ENCODE results near the gene SLC29A1.
A peak's percentile ranks its signal among the peaks of the same experiment; 100 is the strongest.

The SLC29A1 gene

GRCh38 chr6:44266347-44266746 is 43.0 kb downstream of the SLC29A1 start:
- no peak overlapping the region for H3K4me3 ChIP-seq (replicated peaks in 1 of 2; ENCODE audit: low read depth in 2 of 2, low read length in 2 of 2)
- TF ChIP-seq, protein P1, sequence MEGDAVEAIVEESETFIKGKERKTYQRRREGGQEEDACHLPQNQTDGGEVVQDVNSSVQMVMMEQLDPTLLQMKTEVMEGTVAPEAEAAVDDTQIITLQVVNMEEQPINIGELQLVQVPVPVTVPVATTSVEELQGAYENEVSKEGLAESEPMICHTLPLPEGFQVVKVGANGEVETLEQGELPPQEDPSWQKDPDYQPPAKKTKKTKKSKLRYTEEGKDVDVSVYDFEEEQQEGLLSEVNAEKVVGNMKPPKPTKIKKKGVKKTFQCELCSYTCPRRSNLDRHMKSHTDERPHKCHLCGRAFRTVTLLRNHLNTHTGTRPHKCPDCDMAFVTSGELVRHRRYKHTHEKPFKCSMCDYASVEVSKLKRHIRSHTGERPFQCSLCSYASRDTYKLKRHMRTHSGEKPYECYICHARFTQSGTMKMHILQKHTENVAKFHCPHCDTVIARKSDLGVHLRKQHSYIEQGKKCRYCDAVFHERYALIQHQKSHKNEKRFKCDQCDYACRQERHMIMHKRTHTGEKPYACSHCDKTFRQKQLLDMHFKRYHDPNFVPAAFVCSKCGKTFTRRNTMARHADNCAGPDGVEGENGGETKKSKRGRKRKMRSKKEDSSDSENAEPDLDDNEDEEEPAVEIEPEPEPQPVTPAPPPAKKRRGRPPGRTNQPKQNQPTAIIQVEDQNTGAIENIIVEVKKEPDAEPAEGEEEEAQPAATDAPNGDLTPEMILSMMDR (IDR thresholded peaks at IDR 0.05; ENCODE audit: low read depth, low read length) = no peak
- DNase-seq (ENCODE audit: low read depth in 2 of 2) = no peak

- TF ChIP-seq, protein P1 (IDR thresholded peaks at IDR 0.05; ENCODE audit: low read depth, low read length) = no peak
- DNase-seq (ENCODE audit: low read depth in 2 of 2) = no peak
- H3K4me3 ChIP-seq (replicated peaks in 1 of 2; ENCODE audit: low read depth in 2 of 2, low read length in 2 of 2) = no peak overlapping the region
Observed at GRCh38 chr6:44267252-44267651, 43.9 kb downstream of the SLC29A1 start.

DNA sequence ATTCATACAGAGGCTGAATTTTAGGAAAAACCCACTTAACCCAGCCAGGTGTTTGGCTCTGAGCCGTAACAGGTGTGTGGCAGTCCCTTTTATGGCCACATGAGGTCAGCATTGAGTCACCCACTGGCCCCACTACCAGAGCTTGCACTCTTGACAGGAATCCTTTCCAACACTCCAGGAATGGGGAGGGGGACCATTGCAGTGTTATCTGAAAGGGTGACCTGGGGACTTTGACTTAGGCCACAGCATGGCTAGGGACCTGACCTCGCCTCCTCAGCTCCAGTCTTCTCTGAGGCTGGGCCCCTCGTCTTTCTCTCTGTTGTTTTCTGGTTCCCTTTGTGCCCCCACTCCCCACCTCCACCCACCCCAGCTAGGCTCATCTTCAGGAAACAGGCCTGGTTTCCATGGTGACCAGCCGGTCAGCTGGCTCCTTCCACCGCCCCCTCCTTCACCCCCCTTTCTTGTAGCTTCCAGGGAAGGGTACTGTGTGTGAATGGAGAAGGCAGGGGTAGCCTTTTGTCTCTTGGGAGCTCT is 44.8 kb downstream of the SLC29A1 start:
- TF ChIP-seq, protein P1 (IDR thresholded peaks at IDR 0.05; ENCODE audit: low read depth, low read length) = peak; percentile 99
- peak; percentile 48 to 64 for DNase-seq (ENCODE audit: low read depth in 2 of 2)
- no peak overlapping the region for H3K4me3 ChIP-seq (replicated peaks in 1 of 2; ENCODE audit: low read depth in 2 of 2, low read length in 2 of 2)

DNA sequence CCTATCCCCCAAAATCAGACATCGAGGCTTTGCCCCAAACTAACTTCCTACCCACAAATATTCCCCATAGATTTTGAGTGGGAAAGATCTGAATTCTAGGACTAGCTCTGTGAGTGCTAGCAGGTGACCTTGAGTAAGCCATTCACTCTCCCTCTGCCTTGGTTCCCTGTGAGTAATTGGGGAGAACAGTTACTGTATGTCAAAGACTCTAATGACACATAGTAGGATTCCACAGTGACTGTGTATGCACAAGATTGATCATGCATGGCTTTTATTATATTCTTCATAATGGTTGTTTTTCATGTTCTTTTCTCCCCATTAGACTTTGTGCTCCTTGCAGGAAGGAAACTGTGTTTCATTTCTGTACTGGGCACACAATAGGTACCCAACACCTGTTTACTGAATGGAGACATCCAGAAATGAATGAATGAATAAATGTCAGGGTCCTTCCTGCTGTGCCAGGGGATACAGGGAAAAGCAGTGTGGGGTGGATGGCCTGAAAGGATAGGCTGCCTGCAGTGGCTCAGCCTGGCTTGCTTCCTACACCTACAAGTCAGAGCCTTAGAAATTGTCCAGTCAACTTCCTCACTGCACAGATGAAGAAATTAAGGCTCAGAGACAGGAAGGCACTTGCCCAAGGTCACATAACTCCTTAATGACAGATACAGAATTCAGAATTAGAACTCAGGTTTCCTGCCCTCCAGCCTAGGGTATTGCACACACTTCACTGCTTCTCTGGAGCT is 46.0 kb downstream of the SLC29A1 start:
- TF ChIP-seq, protein P1 (IDR thresholded peaks at IDR 0.05; ENCODE audit: low read depth, low read length) = no peak
- DNase-seq (ENCODE audit: low read depth in 2 of 2) = no peak
- no peak overlapping the region for H3K4me3 ChIP-seq (replicated peaks in 1 of 2; ENCODE audit: low read depth in 2 of 2, low read length in 2 of 2)

DNA sequence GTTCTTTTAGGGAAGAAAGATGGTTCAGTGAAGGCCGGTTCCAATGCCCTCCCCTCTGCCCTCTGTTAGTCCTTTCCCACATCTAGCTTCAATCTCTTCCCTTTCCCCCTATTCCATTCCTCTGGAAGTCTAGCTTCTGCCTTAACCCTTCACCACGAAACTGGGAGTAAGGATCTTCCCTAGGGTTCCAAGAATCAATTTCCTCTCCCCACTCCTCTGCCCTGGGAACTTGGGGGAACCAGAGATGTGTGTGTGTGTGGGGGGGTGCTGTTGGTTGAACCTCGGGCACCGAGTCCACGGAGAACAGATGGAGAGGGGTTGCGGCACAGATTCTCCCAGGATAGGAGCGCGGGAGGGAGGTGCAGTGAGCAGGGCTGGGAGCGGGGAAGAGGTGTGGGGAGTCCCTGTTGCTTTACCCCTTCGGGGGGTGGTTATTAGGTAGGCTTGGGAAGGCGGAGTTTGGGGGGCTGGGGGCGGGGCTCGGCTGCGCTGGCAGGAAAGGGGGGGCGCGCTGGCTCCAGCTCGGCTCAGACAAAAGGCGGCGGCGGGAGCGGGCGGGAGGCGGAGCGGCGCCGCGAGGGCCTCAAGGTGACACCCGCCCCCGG is 46.6 kb downstream of the SLC29A1 start, which contains the start of gene TMEM151B:
Gene TMEM151B (plus strand): TSS at position 530 of the 605 bp plus-strand sequence. CDS start 293 bp downstream, outside the sequence.
- DNase-seq (ENCODE audit: low read depth in 2 of 2) = no peak
- TF ChIP-seq, protein P1 (IDR thresholded peaks at IDR 0.05; ENCODE audit: low read depth, low read length) = no peak
- no peak within 1 kb of the TSS for H3K4me3 ChIP-seq (replicated peaks in 1 of 2; ENCODE audit: low read depth in 2 of 2, low read length in 2 of 2)

DNA sequence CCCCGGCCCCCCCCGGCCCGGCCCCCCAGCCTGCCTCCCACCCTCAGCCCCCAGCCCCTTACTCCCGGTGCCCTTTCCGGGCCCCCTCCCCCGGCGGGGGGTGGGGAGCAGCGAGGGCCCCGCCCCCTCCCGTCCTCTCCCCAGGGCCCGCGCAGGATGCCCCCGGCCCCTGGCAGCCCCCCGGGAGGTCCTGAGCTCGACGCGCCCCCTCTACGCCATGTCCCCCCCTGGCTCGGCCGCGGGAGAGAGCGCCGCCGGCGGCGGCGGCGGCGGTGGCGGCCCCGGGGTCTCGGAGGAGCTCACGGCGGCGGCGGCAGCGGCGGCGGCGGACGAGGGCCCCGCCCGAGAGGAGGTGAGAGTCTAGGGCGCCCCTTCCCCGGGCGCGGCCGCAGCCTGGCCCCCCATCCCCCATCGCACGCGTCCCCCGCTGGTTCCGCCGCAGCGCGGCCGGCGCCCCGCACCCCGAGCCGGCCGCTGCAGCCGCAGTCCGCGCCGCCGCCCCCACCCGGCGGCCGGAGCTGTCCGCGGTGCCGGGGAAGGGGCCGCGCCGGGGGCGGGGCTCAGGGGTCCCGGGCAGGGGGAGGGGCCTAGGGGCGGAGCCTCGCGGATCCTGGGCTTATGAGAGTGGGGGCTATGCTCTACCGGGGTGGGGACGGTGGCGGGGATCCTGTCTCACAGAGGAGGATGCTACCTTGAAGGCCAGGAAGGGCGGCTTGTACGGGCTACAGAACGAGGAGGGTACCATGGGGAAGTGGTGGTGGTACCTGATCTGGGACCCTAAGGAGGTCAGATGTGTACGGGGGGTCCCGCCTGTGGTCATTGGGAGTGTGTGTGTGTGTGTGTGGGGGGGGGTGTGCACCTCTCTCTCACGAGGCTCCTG is 47.4 kb downstream of the SLC29A1 start:
- no peak overlapping the region for H3K4me3 ChIP-seq (replicated peaks in 1 of 2; ENCODE audit: low read depth in 2 of 2, low read length in 2 of 2)
- DNase-seq (ENCODE audit: low read depth in 2 of 2) = no peak
- TF ChIP-seq, protein P1 (IDR thresholded peaks at IDR 0.05; ENCODE audit: low read depth, low read length) = no peak
